GM12872 (cell line): ENCODE measurements around the gene NADK.

Source experiments
- CTCF ChIP-seq: IDR thresholded peaks from 3 replicates; pipeline ENCODE4 v1.5.1; 2011; ENCODE audit warnings: low read depth, mild to moderate bottlenecking, low read length, moderate library complexity; ENCODE audit not compliant: insufficient read depth

NADK gene

DNA sequence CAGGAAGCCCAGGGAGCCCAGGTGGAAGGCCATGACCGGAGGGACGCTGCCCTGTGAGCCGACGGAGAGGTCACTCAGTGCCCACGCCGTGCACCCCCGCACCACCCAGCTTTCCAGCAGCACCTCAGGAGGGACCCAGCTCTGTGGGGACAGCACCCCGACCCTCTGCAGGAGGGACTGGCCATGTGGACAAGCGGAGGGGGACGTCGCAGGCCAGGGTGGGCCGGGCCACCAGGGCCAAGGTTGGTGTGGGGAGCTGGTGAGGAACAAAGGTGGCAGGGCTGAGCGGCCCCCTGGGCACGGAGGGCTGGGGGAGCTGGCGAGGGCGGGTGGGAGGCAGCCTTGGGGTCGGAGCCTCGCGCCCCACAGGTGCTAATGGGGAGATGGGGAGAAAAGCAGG is 22.8 kb downstream of the NADK start:
- TF ChIP-seq CTCF: no peak

GRCh38 chr1:1754051-1754815 is 24.0 kb downstream of the NADK start:
- no peak for TF ChIP-seq CTCF

DNA sequence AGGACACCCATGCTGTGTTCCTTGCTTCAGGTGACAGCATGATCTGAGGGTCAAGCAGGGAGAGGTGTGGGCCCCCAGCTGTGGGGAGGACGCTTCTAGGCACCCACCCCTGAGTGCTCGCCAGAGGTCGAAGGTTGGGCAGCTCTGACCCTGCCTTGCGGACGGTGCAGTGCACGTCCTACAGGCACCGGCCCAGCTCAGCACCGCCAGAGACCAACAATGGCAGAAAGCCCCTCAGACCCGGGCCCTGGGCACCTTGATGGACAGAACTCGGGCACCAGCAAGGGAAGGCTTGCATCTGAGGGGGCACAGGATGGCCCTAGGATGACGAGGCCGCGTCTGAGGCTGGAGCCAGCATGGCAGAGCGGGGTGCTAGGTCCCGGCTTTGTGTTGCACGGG is 24.7 kb downstream of the NADK start:
- no peak for TF ChIP-seq CTCF

- TF ChIP-seq CTCF: no peak
Measured at GRCh38 chr1:1752636-1753606, 25.3 kb downstream of the NADK start.

DNA sequence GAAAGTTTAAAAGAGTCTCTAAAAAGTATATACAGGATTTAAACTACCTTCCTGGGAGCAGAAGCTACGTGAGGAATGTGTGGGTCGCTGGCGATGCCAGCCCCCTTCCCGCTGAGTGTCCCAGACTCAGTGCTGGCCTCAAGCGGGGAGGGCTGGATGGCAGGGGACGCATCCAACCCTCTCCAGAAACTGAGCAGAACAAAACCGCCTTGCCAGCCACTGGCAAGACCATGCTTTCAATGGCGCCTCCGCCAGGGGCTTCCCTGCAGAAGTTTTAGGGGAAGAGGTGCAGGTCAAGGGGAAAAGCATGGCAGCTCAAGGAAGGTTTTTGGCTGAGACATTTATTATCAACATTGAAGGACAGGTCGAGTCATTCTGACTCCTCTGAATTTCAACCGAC is 26.1 kb downstream of the NADK start:
- TF ChIP-seq CTCF: no peak

GRCh38 chr1:1748686-1749321 is 29.5 kb downstream of the NADK start:
- TF ChIP-seq CTCF: no peak

GRCh38 chr1:1732381-1732780 is 45.9 kb downstream of the NADK start:
- TF ChIP-seq CTCF: no peak
